SK-N-SH (cell line): ENCODE results near the gene POPDC3. TPM values are rescaled to one million over a fixed set of nuclear protein-coding genes. Genes with fewer than 3 reads are reported as not detected.

Source experiments
- CTCF ChIA-PET: fragments of 300-600, 350-600 bp; formaldehyde crosslinking; extraction: SDS; loops from one replicate; lab custom pipeline; 2021; lab: Yijun Ruan, JAX
- POLR2A ChIA-PET: fragments of 350-600 bp; sonication (Branson Sonifier 250); formaldehyde crosslinking; extraction: SDS; loops from one replicate; lab custom pipeline; 2020; ENCODE audit warnings: antibody characterized with exemption, inconsistent platforms; lab: Yijun Ruan, JAX
- DNase-seq: peaks from one replicate; pipeline ENCODE4 v3.0.0; 2012
- H2AFZ ChIP-seq: fragments of 200-600 bp; sonication (generic); 2 replicates; pipeline ENCODE4 v1.8.1; 2016; ENCODE audit warnings: antibody characterized with exemption, mild to moderate bottlenecking, low read depth
- H3F3A ChIP-seq: fragments of 200-600 bp; sonication (generic); replicated peaks from 2 replicates; pipeline ENCODE3; 2016; ENCODE audit warnings: antibody characterized with exemption, mild to moderate bottlenecking; ENCODE audit not compliant: insufficient read depth
- H3K27ac ChIP-seq, 2 experiments: fragments of 200-500 bp in 1 of 2; fragments of 200-600 bp in 1 of 2; sonication (Bioruptor generic) in 1 of 2; sonication (generic), shearing (Covaris generic) in 1 of 2; 2 replicates each; pipeline versions ENCODE4 v1.5.1 to v1.6.1; 2014 to 2016; ENCODE audit warnings: low read depth in 2 of 2, inconsistent platforms in 1 of 2, low read length in 1 of 2, mild to moderate bottlenecking in 1 of 2, mixed read lengths in 1 of 2
- H3K27me3 ChIP-seq: fragments of 200-600 bp; sonication (generic), shearing (Covaris generic); 2 replicates; pipeline ENCODE4 v1.6.1; 2016; ENCODE audit warnings: mixed run types; ENCODE audit not compliant: insufficient read depth
- H3K36me3 ChIP-seq, 2 experiments: fragments of 200-500 bp in 1 of 2; fragments of 200-600 bp in 1 of 2; sonication (Bioruptor generic) in 1 of 2; sonication (generic) in 1 of 2; replicated peaks in 1 of 2; 2 replicates each; pipeline versions ENCODE3 to v1.5.1; 2014 to 2016; ENCODE audit warnings: low read length in 1 of 2, mild to moderate bottlenecking in 1 of 2; ENCODE audit not compliant: insufficient read depth in 2 of 2, control insufficient read depth in 1 of 2
- H3K4me1 ChIP-seq, 2 experiments: fragments of 200-500 bp in 1 of 2; fragments of 200-600 bp in 1 of 2; sonication (Bioruptor generic) in 1 of 2; sonication (generic), shearing (Covaris generic) in 1 of 2; 2 replicates each; pipeline versions ENCODE4 v1.5.1 to v1.6.1; 2014 to 2016; ENCODE audit warnings: low read depth in 1 of 2, low read length in 1 of 2, mixed run types in 1 of 2; ENCODE audit not compliant: insufficient read depth in 2 of 2, control insufficient read depth in 1 of 2
- H3K4me2 ChIP-seq: fragments of 200-600 bp; sonication (generic), shearing (Covaris generic); 2 replicates; pipeline ENCODE4 v1.6.1; 2017; ENCODE audit warnings: mixed run types
- H3K4me3 ChIP-seq, 2 experiments: fragments of 200-500 bp in 1 of 2; fragments of 200-600 bp in 1 of 2; sonication (Bioruptor generic) in 1 of 2; sonication (generic), shearing (Covaris generic) in 1 of 2; 2 replicates each; pipeline versions ENCODE4 v1.5.1 to v1.8.1; 2014 to 2016; ENCODE audit warnings: low read depth in 2 of 2, inconsistent platforms in 1 of 2, low read length in 1 of 2, mild to moderate bottlenecking in 1 of 2, mixed read lengths in 1 of 2, moderate library complexity in 1 of 2
- H3K79me2 ChIP-seq: fragments of 200-600 bp; sonication (generic); 2 replicates; pipeline ENCODE4 v1.8.1; 2017; ENCODE audit warnings: mild to moderate bottlenecking; ENCODE audit not compliant: insufficient read depth
- H3K9ac ChIP-seq: fragments of 200-600 bp; sonication (generic); 2 replicates; pipeline ENCODE4 v1.6.1; 2017; ENCODE audit warnings: mixed run types
- H3K9me2 ChIP-seq: fragments of 200-600 bp; sonication (generic); 2 replicates; pipeline ENCODE4 v1.6.1; 2017; ENCODE audit warnings: mixed run types
- H3K9me3 ChIP-seq: fragments of 200-600 bp; sonication (generic); 2 replicates; pipeline ENCODE4 v1.6.1; 2017; ENCODE audit warnings: mixed run types, mild to moderate bottlenecking, moderate library complexity
- H4K20me1 ChIP-seq: fragments of 200-600 bp; sonication (generic); 2 replicates; pipeline ENCODE4 v1.6.1; 2017; ENCODE audit warnings: mild to moderate bottlenecking, mixed run types; ENCODE audit not compliant: insufficient read depth
- CHD2 ChIP-seq: fragments of 150-350 bp; IDR thresholded peaks from 2 replicates; pipeline ENCODE4 v1.6.1; 2018; ENCODE audit warnings: low read length; ENCODE audit not compliant: partially characterized antibody
- ELF1 ChIP-seq: IDR thresholded peaks from 2 replicates; pipeline ENCODE4 v1.4.0; 2012
- EP300 ChIP-seq, 2 experiments: IDR thresholded peaks; 2 replicates each; pipeline versions ENCODE4 v1.4.0 to v1.6.1; 2012; ENCODE audit warnings: borderline replicate concordance in 1 of 2, low read depth in 1 of 2, low read length in 1 of 2
- EZH2phosphoT487 ChIP-seq: fragments of 200-600 bp; sonication (generic); IDR thresholded peaks from 2 replicates; pipeline ENCODE4 v1.6.1; 2017; ENCODE audit warnings: low read depth, mixed run types, mild to moderate bottlenecking, antibody characterized with exemption, moderate library complexity, borderline replicate concordance
- FOSL2 ChIP-seq: IDR thresholded peaks from 2 replicates; pipeline ENCODE4 v1.4.0; 2012; ENCODE audit warnings: low read depth, mild to moderate bottlenecking, moderate library complexity, borderline replicate concordance
- FOXJ3 ChIP-seq: sonication (generic); formaldehyde crosslinking; IDR thresholded peaks from 2 replicates; pipeline ENCODE4 v1.5.1; 2020; ENCODE audit warnings: mild to moderate bottlenecking, missing genetic modification reagents
- FOXM1 ChIP-seq: IDR thresholded peaks from 2 replicates; pipeline ENCODE4 v1.4.0; 2012; ENCODE audit warnings: low read depth, mild to moderate bottlenecking
- JUND ChIP-seq: IDR thresholded peaks from 2 replicates; pipeline ENCODE4 v1.4.0; 2012
- MXI1 ChIP-seq: IDR thresholded peaks from 2 replicates; pipeline ENCODE4 v1.6.1; 2012; ENCODE audit warnings: mild to moderate bottlenecking, low read depth, low read length, improper control_type of control experiment
- NFIC ChIP-seq: IDR thresholded peaks from 2 replicates; pipeline ENCODE4 v1.4.0; 2012; ENCODE audit warnings: borderline replicate concordance
- PBX3 ChIP-seq: IDR thresholded peaks from 2 replicates; pipeline ENCODE4; 2012
- POLR2AphosphoS5 ChIP-seq: IDR thresholded peaks from 2 replicates; pipeline ENCODE4 v1.6.1; 2012; ENCODE audit warnings: low read depth, low read length
- RFX5 ChIP-seq: IDR thresholded peaks from 2 replicates; pipeline ENCODE4 v1.6.1; 2012; ENCODE audit warnings: mild to moderate bottlenecking, improper control_type of control experiment, low read length
- SMC3 ChIP-seq: IDR thresholded peaks from 2 replicates; pipeline ENCODE4 v1.6.1; 2012; ENCODE audit warnings: low read depth, low read length, improper control_type of control experiment
- TCF12 ChIP-seq: IDR thresholded peaks from 2 replicates; pipeline ENCODE4 v1.4.0; 2012
- polyA plus RNA-seq, 3 experiments: library from polyadenylated mRNA; depleted of rRNA; stranded (reverse); fragments of >200 nt; gene quantifications; 2 replicates each; pipeline ENCODE4 v1.2.3, GENCODE V29; 2012
- TF ChIP-seq, protein P1 (sequence below): IDR thresholded peaks from 2 replicates; pipeline ENCODE4 v1.4.0; 2012; ENCODE audit warnings: low read depth, borderline replicate concordance
- TF ChIP-seq, protein P2 (sequence below): fragments of 200-600 bp; sonication (generic); IDR thresholded peaks from 2 replicates; pipeline ENCODE4 v1.6.1; 2017; ENCODE audit warnings: antibody characterized with exemption, mild to moderate bottlenecking, moderate library complexity
- TF ChIP-seq, protein P3 (sequence below): fragments of 150-350 bp; IDR thresholded peaks from 2 replicates; pipeline ENCODE4 v1.6.1; 2016; ENCODE audit warnings: mild to moderate bottlenecking, low read depth, low read length
- TF ChIP-seq, protein P4 (sequence below): IDR thresholded peaks from 2 replicates; pipeline ENCODE4 v1.4.0; 2012; ENCODE audit warnings: low read depth, borderline replicate concordance

POPDC3 gene
- polyA plus RNA-seq, 1 of the 3 experiments (the other 2 are of a cell fraction): 19.0 TPM

- Histone ChIP-seq H3K4me2 (no peak overlapping the region), H3K4me1 (peaks cover 7 to 12% of the 10 kb centered on the region in 2 experiments; a peak in 2 of 4 replicates), H3F3A (no peaks in the 10 kb centered on the region), H3K9me3 (no peaks in the 10 kb centered on the region), H3K27me3 (no peaks in the 10 kb centered on the region), H3K9ac (no peak overlapping the region), H3K36me3 (peaks cover 20 to 28% of the 10 kb centered on the region in 2 experiments), H3K27ac (no peak overlapping the region), H3K79me2 (peaks cover 10% of the 10 kb centered on the region; the same call in 1 of the 2 replicates), H2AFZ (no peak overlapping the region), H3K9me2 (no peaks in the 10 kb centered on the region), H3K4me3 (no peak overlapping the region), H4K20me1 (no peaks in the 10 kb centered on the region)
- TF ChIP-seq, protein P1, sequence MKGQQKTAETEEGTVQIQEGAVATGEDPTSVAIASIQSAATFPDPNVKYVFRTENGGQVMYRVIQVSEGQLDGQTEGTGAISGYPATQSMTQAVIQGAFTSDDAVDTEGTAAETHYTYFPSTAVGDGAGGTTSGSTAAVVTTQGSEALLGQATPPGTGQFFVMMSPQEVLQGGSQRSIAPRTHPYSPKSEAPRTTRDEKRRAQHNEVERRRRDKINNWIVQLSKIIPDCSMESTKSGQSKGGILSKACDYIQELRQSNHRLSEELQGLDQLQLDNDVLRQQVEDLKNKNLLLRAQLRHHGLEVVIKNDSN: no peak
- TF ChIP-seq CHD2: no peak
- TF ChIP-seq, protein P2, sequence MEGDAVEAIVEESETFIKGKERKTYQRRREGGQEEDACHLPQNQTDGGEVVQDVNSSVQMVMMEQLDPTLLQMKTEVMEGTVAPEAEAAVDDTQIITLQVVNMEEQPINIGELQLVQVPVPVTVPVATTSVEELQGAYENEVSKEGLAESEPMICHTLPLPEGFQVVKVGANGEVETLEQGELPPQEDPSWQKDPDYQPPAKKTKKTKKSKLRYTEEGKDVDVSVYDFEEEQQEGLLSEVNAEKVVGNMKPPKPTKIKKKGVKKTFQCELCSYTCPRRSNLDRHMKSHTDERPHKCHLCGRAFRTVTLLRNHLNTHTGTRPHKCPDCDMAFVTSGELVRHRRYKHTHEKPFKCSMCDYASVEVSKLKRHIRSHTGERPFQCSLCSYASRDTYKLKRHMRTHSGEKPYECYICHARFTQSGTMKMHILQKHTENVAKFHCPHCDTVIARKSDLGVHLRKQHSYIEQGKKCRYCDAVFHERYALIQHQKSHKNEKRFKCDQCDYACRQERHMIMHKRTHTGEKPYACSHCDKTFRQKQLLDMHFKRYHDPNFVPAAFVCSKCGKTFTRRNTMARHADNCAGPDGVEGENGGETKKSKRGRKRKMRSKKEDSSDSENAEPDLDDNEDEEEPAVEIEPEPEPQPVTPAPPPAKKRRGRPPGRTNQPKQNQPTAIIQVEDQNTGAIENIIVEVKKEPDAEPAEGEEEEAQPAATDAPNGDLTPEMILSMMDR: no peak
- no peak for TF ChIP-seq FOXJ3 (CRISPR knock-in tag)
- no peak for TF ChIP-seq FOSL2
- TF ChIP-seq POLR2AphosphoS5: no peak
- no peak for TF ChIP-seq TCF12
- no peak for TF ChIP-seq EZH2phosphoT487
- no peak for TF ChIP-seq JUND
- no peak for TF ChIP-seq NFIC
- TF ChIP-seq RFX5: no peak
- no peak for TF ChIP-seq SMC3
- no peak for TF ChIP-seq PBX3
- TF ChIP-seq ELF1: no peak
- TF ChIP-seq, protein P3, sequence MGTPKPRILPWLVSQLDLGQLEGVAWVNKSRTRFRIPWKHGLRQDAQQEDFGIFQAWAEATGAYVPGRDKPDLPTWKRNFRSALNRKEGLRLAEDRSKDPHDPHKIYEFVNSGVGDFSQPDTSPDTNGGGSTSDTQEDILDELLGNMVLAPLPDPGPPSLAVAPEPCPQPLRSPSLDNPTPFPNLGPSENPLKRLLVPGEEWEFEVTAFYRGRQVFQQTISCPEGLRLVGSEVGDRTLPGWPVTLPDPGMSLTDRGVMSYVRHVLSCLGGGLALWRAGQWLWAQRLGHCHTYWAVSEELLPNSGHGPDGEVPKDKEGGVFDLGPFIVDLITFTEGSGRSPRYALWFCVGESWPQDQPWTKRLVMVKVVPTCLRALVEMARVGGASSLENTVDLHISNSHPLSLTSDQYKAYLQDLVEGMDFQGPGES: no peak
- no peak for TF ChIP-seq MXI1
- no peak for TF ChIP-seq FOXM1
- no peak for TF ChIP-seq EP300 (IDR thresholded peaks at IDR 0.05; ENCODE audit: borderline replicate concordance in 1 of 2, low read depth in 1 of 2, low read length in 1 of 2)
- TF ChIP-seq, protein P4, sequence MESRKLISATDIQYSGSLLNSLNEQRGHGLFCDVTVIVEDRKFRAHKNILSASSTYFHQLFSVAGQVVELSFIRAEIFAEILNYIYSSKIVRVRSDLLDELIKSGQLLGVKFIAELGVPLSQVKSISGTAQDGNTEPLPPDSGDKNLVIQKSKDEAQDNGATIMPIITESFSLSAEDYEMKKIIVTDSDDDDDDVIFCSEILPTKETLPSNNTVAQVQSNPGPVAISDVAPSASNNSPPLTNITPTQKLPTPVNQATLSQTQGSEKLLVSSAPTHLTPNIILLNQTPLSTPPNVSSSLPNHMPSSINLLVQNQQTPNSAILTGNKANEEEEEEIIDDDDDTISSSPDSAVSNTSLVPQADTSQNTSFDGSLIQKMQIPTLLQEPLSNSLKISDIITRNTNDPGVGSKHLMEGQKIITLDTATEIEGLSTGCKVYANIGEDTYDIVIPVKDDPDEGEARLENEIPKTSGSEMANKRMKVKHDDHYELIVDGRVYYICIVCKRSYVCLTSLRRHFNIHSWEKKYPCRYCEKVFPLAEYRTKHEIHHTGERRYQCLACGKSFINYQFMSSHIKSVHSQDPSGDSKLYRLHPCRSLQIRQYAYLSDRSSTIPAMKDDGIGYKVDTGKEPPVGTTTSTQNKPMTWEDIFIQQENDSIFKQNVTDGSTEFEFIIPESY: no peak
- POLR2A ChIA-PET: no interaction called here
- no peak for DNase-seq
- CTCF ChIA-PET: interaction anchor here (0.9 to 3.6 kb wide), 5 partner anchors 8 to 240 kb away, joined by 3 to 10 read pairs (median 3); partner anchors contain the start of gene PREP
These were observed 16.6 kb downstream of the POPDC3 start for GRCh38 chr6:105163183-105163582.
